ENCODE data around the gene POLD3. TPM values are rescaled to one million over a fixed set of nuclear protein-coding genes. Genes with fewer than 3 reads are reported as not detected.

Gene POLD3
- total RNA-seq, 2 experiments from 2014 or later: 45.4 to 50.4 TPM

DNA sequence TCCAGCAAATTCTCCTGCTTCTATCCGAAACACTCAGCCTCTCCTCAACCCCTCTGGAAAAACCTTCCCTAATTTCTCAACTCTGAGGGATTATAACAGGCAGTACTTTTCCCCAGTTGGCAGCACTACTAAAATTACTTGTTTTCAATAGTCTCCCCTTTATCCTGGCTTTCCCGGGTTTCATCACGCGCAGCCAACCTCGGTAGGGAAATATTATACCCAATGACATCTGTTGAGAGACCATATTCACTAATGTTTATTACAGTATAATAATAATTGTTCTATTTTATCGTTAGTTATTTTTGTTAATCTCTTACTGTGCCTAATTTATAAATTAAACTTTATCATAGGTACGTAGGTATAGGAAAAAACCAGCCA is 330 bp upstream of the POLD3 start:
- ChIA-PET POLR2A (interaction anchor here (0.6 to 2.0 kb wide), 4 partner anchors 10 to 99 kb away, joined by 3 to 10 read pairs (median 8); partner anchors contain the start of gene LIPT2), CTCF (interaction anchor here (0.8 to 1.6 kb wide), 5 partner anchors 18 to 334 kb away, joined by 3 to 6 read pairs (median 4); no protein-coding TSS in a partner anchor)
- no peak for ATAC-seq
- Mint-ChIP-seq H3K4me1 (ENCODE audit: low read depth) (peaks cover 36% of the 10 kb centered on the region), H3K27me3 (ENCODE audit: low read depth) (peaks cover 6% of the 10 kb centered on the region), H3K27ac (no peak overlapping the region), H3K36me3 (ENCODE audit: low read depth) (peaks cover 36% of the 10 kb centered on the region), H3K9me3 (ENCODE audit: insufficient read depth) (no peaks in the 10 kb centered on the region), H3K4me3 (peak overlapping the region; percentile 98)
- DNase-seq: no peak

DNA sequence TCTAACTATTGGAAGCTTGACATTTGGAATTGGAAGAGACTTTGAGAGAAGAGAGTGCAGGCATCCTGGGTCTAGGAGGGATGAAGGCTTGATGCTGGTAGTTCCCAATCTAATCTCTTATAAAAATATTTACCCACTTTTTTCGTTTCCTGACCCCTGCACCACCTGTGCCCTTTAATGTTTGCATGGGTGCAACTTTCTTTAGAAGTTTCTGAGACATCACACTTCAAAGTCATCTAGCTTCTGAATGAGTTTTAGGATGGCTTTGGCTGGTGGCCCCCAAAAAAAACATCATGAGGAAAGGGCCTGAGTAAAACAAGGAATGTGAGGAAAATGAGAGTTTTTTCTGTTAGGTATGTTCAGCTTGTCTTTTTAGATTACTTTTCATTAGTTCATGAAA is 1.1 kb downstream of the POLD3 start:
- CTCF ChIA-PET: interaction anchor here (0.9 to 1.6 kb wide), 5 partner anchors 16 to 204 kb away, joined by 3 to 6 read pairs (median 3); no protein-coding TSS in a partner anchor
- H3K36me3 Mint-ChIP-seq (ENCODE audit: low read depth): peaks cover 44% of the 10 kb centered on the region

DNA sequence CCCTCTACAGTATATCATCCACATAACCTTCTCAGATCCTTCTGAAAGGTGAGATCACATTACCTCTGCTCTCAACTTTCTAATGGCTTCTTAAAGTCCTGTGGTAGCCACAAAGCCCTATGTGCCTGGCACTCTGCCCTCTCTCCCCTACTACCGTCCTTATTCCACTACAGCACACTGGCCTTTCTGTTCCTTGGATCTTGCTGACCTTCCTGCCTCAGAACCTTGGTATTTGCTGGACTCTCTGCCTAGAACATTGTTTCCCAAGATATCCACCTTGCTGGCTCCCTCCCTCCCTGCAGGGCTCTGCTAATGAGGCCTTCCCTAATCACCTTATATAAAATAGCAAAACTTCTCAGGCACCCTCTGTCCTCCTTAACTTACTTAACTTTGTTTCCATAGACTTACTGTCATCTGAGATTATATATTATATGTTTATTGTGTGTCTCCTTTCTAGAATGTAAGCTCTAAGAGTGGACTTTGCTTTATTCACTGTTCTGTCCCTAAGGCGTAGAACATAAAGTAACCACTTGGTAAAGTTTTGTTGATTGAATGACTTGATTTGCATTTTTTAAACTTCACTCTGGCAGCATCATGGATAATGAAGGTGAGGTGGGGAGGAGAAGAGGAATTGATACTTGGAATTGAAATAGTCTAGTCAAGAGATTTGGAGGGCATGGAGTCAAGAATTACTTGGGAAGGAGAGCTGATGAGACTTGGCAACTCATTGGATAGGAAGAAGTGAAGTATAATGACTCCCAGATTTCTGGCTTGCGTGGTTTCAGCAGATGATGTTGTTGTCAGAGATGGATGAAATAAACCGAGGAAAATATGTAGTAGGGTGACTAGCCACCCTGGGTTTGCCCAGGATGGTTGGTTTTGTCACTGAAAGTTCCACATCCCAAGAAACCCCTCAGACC is 10.5 kb downstream of the POLD3 start:
- CTCF ChIA-PET: interaction anchor here (1.2 kb wide), 1 partner anchor 154 kb away, joined by 4 read pairs; no protein-coding TSS in a partner anchor
- H3K4me1 Mint-ChIP-seq (ENCODE audit: low read depth): no peaks in the 10 kb centered on the region
- H3K4me3 Mint-ChIP-seq: no peak overlapping the region
- DNase-seq: no peak
- no peak overlapping the region for H3K27ac Mint-ChIP-seq
- peaks cover 27% of the 10 kb centered on the region for H3K36me3 Mint-ChIP-seq (ENCODE audit: low read depth)
- H3K27me3 Mint-ChIP-seq (ENCODE audit: low read depth): no peaks in the 10 kb centered on the region
- H3K9me3 Mint-ChIP-seq (ENCODE audit: insufficient read depth): no peaks in the 10 kb centered on the region
- no peak for ATAC-seq
- POLR2A ChIA-PET: no interaction called here

More for the DNA sequence above, 1.1 kb downstream of the POLD3 start:
- ATAC-seq: no peak
- no peaks in the 10 kb centered on the region for H3K9me3 Mint-ChIP-seq (ENCODE audit: insufficient read depth)
- POLR2A ChIA-PET: interaction anchor here (1.7 to 2.0 kb wide), 3 partner anchors 8 to 100 kb away, joined by 8 to 10 read pairs (median 9); partner anchors contain the start of gene LIPT2
- peak overlapping the region; percentile 92 for H3K27ac Mint-ChIP-seq
- peak overlapping the region; percentile 98 for H3K4me3 Mint-ChIP-seq
- H3K4me1 Mint-ChIP-seq (ENCODE audit: low read depth): peaks cover 36% of the 10 kb centered on the region
- DNase-seq: no peak
- H3K27me3 Mint-ChIP-seq (ENCODE audit: low read depth): no peaks in the 10 kb centered on the region

DNA sequence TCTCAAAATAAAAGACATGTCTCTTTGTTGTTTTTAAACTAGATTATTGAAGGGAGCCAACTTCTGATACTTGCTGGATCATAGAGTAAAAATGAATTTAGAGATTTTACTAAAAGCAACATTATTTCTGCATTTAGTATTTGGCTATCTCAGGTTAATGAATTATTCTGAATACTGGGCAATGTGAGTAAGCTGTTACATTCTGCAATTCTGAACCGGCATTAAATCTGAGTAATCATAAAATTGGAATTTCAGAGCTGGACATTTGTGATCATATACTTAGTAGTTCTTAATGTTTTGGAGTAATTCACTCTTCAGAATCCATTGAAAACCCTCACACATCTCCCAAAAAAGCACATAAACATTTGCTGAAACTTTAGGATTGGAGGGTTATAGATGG is 11.5 kb downstream of the POLD3 start:
- H3K27me3 Mint-ChIP-seq (ENCODE audit: low read depth): no peaks in the 10 kb centered on the region
- no peaks in the 10 kb centered on the region for H3K9me3 Mint-ChIP-seq (ENCODE audit: insufficient read depth)
- peaks cover 26% of the 10 kb centered on the region for H3K36me3 Mint-ChIP-seq (ENCODE audit: low read depth)
- no peak overlapping the region for H3K4me3 Mint-ChIP-seq
- POLR2A ChIA-PET: no interaction called here
- no peaks in the 10 kb centered on the region for H3K4me1 Mint-ChIP-seq (ENCODE audit: low read depth)
- CTCF ChIA-PET: interaction anchor here (1.2 kb wide), 1 partner anchor 155 kb away, joined by 4 read pairs; no protein-coding TSS in a partner anchor
- no peak for ATAC-seq
- DNase-seq: no peak
- no peak overlapping the region for H3K27ac Mint-ChIP-seq

DNA sequence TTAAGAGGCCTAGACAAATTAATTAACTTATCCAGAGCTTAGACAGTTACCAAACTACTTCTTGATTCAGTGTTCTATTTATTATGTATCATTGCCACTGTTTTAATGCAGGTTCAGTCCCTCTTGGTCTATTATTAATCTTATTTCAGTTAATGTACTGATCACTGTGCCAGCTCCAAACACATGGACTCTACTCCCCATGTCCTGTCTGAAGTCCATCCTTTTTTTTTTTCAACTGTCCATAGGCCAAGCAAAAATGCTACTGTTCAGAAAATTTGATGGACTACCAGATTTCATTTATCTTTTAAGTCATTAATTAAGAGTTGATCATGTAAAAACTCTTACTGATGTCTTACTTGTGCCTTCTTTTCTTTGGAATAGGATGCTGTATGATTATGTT is 11.9 kb downstream of the POLD3 start:
- Mint-ChIP-seq H3K4me1 (ENCODE audit: low read depth) (no peaks in the 10 kb centered on the region), H3K4me3 (no peak overlapping the region), H3K9me3 (ENCODE audit: insufficient read depth) (no peaks in the 10 kb centered on the region), H3K27me3 (ENCODE audit: low read depth) (no peaks in the 10 kb centered on the region), H3K27ac (no peak overlapping the region), H3K36me3 (ENCODE audit: low read depth) (peaks cover 26% of the 10 kb centered on the region)
- ATAC-seq: no peak
- DNase-seq: no peak
- CTCF ChIA-PET: interaction anchor here (1.2 kb wide), 1 partner anchor 155 kb away, joined by 4 read pairs; no protein-coding TSS in a partner anchor
- POLR2A ChIA-PET: no interaction called here

DNA sequence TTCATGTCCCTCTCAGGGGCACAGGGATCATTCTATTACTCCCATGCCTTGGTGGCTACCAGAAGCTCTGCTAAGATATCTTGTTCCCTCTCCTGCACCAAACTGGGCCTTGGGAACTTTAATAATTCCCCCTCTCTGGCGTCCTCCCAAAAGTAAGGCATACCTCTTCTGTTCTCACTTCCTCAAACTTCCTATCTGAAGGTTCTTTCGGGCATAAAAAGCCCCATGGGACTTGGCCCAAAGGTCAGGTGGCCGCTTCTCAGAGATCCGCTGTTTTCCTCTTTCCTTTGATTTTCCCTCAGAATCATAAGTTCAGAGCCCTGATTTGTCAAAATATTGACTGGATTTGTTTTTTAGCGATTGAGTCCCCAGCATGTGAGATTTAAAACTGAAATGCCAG is 13.0 kb downstream of the POLD3 start:
- ATAC-seq: no peak
- Mint-ChIP-seq H3K27me3 (ENCODE audit: low read depth) (no peaks in the 10 kb centered on the region), H3K4me3 (no peak overlapping the region), H3K36me3 (ENCODE audit: low read depth) (peaks cover 26% of the 10 kb centered on the region), H3K9me3 (ENCODE audit: insufficient read depth) (no peaks in the 10 kb centered on the region), H3K27ac (no peak overlapping the region), H3K4me1 (ENCODE audit: low read depth) (no peaks in the 10 kb centered on the region)
- POLR2A ChIA-PET: no interaction called here
- CTCF ChIA-PET: interaction anchor here (1.2 kb wide), 1 partner anchor 9 kb away, joined by 3 read pairs; no protein-coding TSS in a partner anchor
- DNase-seq: no peak

DNA sequence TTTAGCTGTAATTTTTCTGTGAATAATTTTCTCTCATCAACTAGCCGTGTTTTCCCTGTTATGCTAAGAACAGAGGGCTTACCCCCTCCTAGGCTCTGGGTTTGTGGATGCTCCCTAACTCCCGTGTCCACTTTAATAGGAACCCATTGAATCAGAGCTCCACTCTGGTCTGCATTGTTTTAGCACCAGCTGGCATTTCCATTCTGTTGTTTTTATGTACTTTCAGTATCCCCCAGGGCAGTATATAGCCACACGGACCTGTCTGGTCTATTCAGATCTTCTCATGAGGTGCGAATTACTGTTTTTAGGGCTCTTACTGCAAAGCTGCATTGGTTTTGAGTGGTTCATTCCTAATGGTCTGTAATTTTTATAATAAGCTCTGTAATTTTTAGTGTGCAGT is 16.0 kb downstream of the POLD3 start:
- POLR2A ChIA-PET: interaction anchor here (0.9 kb wide), 1 partner anchor 9 kb away, joined by 3 read pairs; no protein-coding TSS in a partner anchor
- Mint-ChIP-seq H3K27me3 (ENCODE audit: low read depth) (no peaks in the 10 kb centered on the region), H3K4me3 (no peak overlapping the region), H3K9me3 (ENCODE audit: insufficient read depth) (no peaks in the 10 kb centered on the region), H3K27ac (no peak overlapping the region), H3K36me3 (ENCODE audit: low read depth) (peaks cover 40% of the 10 kb centered on the region), H3K4me1 (ENCODE audit: low read depth) (no peaks in the 10 kb centered on the region)
- DNase-seq (no peak), ATAC-seq (no peak)
- CTCF ChIA-PET: interaction anchor here (1.2 to 1.4 kb wide), 3 partner anchors 9 to 159 kb away, joined by 3 to 7 read pairs (median 5); no protein-coding TSS in a partner anchor

DNA sequence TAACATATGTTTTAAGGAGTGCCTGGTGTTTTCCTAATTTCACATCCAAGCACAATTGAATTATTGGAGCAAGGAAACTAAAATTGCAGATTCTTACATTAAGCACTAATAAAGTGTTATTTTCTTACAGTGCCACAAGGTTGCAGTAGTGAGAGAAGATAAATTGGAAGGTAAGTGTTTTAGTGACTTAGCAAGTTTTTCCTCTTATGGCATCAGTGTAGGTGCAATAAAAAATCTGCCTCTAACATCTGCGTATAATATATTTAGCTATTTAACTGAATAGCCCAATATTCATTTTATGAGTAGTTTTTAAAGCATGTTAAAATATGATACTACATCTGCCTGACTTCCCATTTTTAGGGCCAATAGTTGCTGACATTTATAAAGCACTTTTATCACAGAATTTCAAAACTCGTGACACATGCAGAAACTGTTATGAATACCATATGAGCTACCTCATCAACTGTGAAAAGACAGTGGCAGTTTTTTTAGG is 19.0 kb downstream of the POLD3 start:
- Mint-ChIP-seq H3K9me3 (ENCODE audit: insufficient read depth) (no peaks in the 10 kb centered on the region), H3K36me3 (ENCODE audit: low read depth) (peaks cover 30% of the 10 kb centered on the region), H3K4me3 (no peak overlapping the region), H3K27me3 (ENCODE audit: low read depth) (no peaks in the 10 kb centered on the region), H3K4me1 (ENCODE audit: low read depth) (no peaks in the 10 kb centered on the region), H3K27ac (no peak overlapping the region)
- DNase-seq (no peak), ATAC-seq (no peak)
- POLR2A ChIA-PET: no interaction called here
- CTCF ChIA-PET: interaction anchor here (0.7 to 1.0 kb wide), 4 partner anchors 12 to 232 kb away, joined by 3 to 5 read pairs (median 4); no protein-coding TSS in a partner anchor

DNA sequence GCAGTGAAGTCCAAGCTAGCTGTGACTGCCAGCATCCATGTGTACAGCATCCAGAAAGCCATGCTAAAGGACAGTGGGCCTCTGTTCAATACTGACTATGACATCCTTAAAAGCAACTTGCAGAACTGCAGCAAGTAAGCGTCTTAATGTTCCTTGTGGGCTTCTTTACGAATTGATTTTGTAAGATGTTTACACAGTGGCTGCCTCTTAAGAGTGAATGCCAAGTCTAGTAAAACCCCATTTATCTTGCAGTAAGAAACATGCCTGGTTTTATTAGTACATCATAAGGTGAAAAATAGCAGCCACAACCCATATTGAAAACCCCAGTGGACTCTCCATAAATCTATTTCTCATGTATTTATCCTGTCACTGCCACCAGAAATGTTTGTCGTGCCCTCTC is 20.5 kb downstream of the POLD3 start:
- ChIA-PET CTCF (no interaction called here), POLR2A (no interaction called here)
- Mint-ChIP-seq H3K27ac (no peak overlapping the region), H3K36me3 (ENCODE audit: low read depth) (peaks cover 35% of the 10 kb centered on the region), H3K27me3 (ENCODE audit: low read depth) (no peaks in the 10 kb centered on the region), H3K9me3 (ENCODE audit: insufficient read depth) (no peaks in the 10 kb centered on the region), H3K4me3 (no peak overlapping the region), H3K4me1 (ENCODE audit: low read depth) (no peaks in the 10 kb centered on the region)
- ATAC-seq: no peak
- no peak for DNase-seq

DNA sequence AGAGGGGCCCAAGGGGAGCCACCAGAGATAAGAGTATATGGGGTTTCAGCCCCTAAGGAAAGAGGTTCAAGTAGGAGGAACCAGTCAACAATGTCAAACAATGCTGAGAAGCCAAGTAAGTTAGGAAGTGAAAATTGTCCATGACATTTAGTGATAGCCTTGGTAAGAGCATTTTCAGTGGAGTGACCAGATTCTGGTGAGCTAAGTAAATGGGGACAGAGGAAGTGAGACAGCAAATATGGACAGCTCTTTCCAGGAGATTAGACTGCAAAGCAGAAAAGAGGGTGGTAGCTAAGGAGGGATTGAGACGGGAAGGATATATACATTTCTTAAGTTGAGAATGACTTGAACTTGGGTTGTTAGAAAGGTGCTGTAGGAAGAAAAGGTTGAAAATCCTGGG is 22.9 kb downstream of the POLD3 start:
- H3K4me1 Mint-ChIP-seq (ENCODE audit: low read depth): no peaks in the 10 kb centered on the region
- ChIA-PET POLR2A (no interaction called here), CTCF (interaction anchor here (0.8 to 1.5 kb wide), 4 partner anchors 15 to 161 kb away, joined by 3 read pairs; no protein-coding TSS in a partner anchor)
- H3K9me3 Mint-ChIP-seq (ENCODE audit: insufficient read depth): no peaks in the 10 kb centered on the region
- H3K27ac Mint-ChIP-seq: no peak overlapping the region
- ATAC-seq (no peak), DNase-seq (no peak)
- H3K36me3 Mint-ChIP-seq (ENCODE audit: low read depth): peaks cover 42% of the 10 kb centered on the region
- no peak overlapping the region for H3K4me3 Mint-ChIP-seq
- no peaks in the 10 kb centered on the region for H3K27me3 Mint-ChIP-seq (ENCODE audit: low read depth)

DNA sequence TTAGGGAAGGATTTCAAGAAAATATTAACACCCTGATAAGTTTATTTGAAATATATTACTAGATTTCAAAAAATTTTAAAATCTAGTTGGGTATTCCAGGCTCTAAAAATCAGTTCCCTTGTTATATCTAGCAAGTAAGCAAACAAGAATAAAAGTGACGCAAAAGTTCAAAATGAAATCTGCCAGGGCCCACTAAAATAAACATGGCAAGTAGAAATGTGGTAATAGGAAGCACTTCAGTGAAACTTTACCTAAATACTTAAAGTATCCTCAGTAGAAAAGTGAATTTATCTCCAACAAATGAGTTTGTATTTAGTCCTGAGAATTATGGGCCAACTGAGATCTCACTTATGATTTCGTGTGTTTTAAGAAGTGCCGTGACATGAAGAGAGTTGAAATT is 23.6 kb downstream of the POLD3 start:
- DNase-seq (no peak), ATAC-seq (no peak)
- no peak overlapping the region for H3K27ac Mint-ChIP-seq
- no peaks in the 10 kb centered on the region for H3K9me3 Mint-ChIP-seq (ENCODE audit: insufficient read depth)
- H3K4me3 Mint-ChIP-seq: no peak overlapping the region
- ChIA-PET POLR2A (no interaction called here), CTCF (no interaction called here)
- no peaks in the 10 kb centered on the region for H3K4me1 Mint-ChIP-seq (ENCODE audit: low read depth)
- peaks cover 47% of the 10 kb centered on the region for H3K36me3 Mint-ChIP-seq (ENCODE audit: low read depth)
- H3K27me3 Mint-ChIP-seq (ENCODE audit: low read depth): no peaks in the 10 kb centered on the region

DNA sequence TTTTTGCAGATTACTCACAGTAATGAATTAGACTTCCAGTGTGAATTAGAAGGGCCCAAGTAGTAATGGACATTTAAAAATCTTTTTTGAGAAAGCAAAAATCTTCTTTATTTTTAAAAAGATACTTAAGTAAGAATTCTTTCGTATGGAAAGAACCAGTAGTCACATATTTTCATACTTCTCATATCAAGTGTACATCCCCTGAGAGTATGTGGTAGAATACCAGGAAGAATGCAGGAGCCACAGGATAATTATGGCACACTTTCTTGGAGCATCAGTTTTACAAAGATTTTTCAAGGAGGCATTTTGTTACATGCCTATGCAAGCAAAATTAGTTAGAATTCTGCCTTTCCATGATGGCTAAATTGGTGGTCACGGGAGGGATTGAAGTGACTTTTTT is 28.1 kb downstream of the POLD3 start:
- DNase-seq (no peak), ATAC-seq (no peak)
- no peak overlapping the region for H3K4me3 Mint-ChIP-seq
- CTCF ChIA-PET: interaction anchor here (0.6 kb wide), 1 partner anchor 82 kb away, joined by 3 read pairs; no protein-coding TSS in a partner anchor
- no peaks in the 10 kb centered on the region for H3K4me1 Mint-ChIP-seq (ENCODE audit: low read depth)
- no peak overlapping the region for H3K27ac Mint-ChIP-seq
- POLR2A ChIA-PET: no interaction called here
- no peaks in the 10 kb centered on the region for H3K9me3 Mint-ChIP-seq (ENCODE audit: insufficient read depth)
- H3K36me3 Mint-ChIP-seq (ENCODE audit: low read depth): peaks cover 54% of the 10 kb centered on the region
- H3K27me3 Mint-ChIP-seq (ENCODE audit: low read depth): no peaks in the 10 kb centered on the region

All from activated CD8-positive, alpha-beta T cell treated with anti-CD3 and anti-CD28 coated beads, Interleukin-2, amount 10 ng/mL, durations not matched to agents 7 days and 5 days (primary cell).